SHP77 (cell line): Measurements from ENCODE around the gene KCNJ9.
"Not testable (repeated sequence)": the region's sequence is repeated elsewhere in the genome, so short reads cannot be mapped to it uniquely, and the experiment has no call there.

Source experiments
- DNase-seq, 2 experiments: peaks; one replicate each; lab custom pipeline; 2025; lab: John Stamatoyannopoulos, UW

Gene KCNJ9

GRCh38 chr1:160081261-160081936 lies at the start of gene KCNJ9:
Gene KCNJ9, plus strand, starts transcription at chr1:160081538. Its CDS starts 2,493 bp downstream, at chr1:160084031.
- no peak for DNase-seq

GRCh38 chr1:160032165-160032820 lies 49.0 kb upstream of the KCNJ9 start:
- DNase-seq = peak in 1 of 2 experiments; percentile 7

- DNase-seq = no peak
These were observed 40.9 kb upstream of the KCNJ9 start for GRCh38 chr1:160040476-160040875.

GRCh38 chr1:160043543-160043942 lies 37.8 kb upstream of the KCNJ9 start:
- DNase-seq = no peak

- DNase-seq = no peak
These were observed 35.7 kb upstream of the KCNJ9 start for GRCh38 chr1:160045653-160046052.

- peak in 1 of 2 experiments; percentile 4 for DNase-seq
These were observed 34.7 kb upstream of the KCNJ9 start for GRCh38 chr1:160046494-160047110.

GRCh38 chr1:160047111-160047991 lies 34.0 kb upstream of the KCNJ9 start:
- no peak for DNase-seq

- no peak for DNase-seq
These were observed 33.0 kb upstream of the KCNJ9 start for GRCh38 chr1:160048335-160048734.

- no peak for DNase-seq
These were observed 32.2 kb upstream of the KCNJ9 start for GRCh38 chr1:160049101-160049500.

GRCh38 chr1:160050182-160050581 lies 31.2 kb upstream of the KCNJ9 start:
- DNase-seq = not testable (repeated sequence)

GRCh38 chr1:160050619-160051018 lies 30.7 kb upstream of the KCNJ9 start:
- no peak for DNase-seq

- no peak for DNase-seq
These were observed 28.4 kb upstream of the KCNJ9 start for GRCh38 chr1:160052936-160053335.

- DNase-seq = no peak
These were observed 27.6 kb upstream of the KCNJ9 start for GRCh38 chr1:160053548-160054365.

- DNase-seq = no peak
These were observed 24.6 kb upstream of the KCNJ9 start for GRCh38 chr1:160056648-160057169.

- no peak for DNase-seq
These were observed 23.3 kb upstream of the KCNJ9 start for GRCh38 chr1:160058087-160058486.

- DNase-seq = peak in 1 of 2 experiments; percentile 11
These were observed 19.7 kb upstream of the KCNJ9 start for GRCh38 chr1:160061369-160062229.

- DNase-seq = no peak
These were observed 19.2 kb upstream of the KCNJ9 start for GRCh38 chr1:160062230-160062532.

GRCh38 chr1:160063176-160063575 lies 18.2 kb upstream of the KCNJ9 start:
- DNase-seq = no peak

GRCh38 chr1:160064164-160064563 lies 17.2 kb upstream of the KCNJ9 start:
- DNase-seq = no peak

GRCh38 chr1:160064746-160065145 lies 16.6 kb upstream of the KCNJ9 start:
- DNase-seq = no peak
